GM18511 (cell line): ENCODE results near the gene MAP2K3.

ENCODE experiments used
- ATAC-seq: cut with Tn5 transposase; IDR thresholded peaks from one replicate; pipeline ENCODE4 v1.9.1; 2021; ENCODE audit warnings: mild to moderate bottlenecking, moderate library complexity; ENCODE audit not compliant: unreplicated experiment

The MAP2K3 gene

DNA sequence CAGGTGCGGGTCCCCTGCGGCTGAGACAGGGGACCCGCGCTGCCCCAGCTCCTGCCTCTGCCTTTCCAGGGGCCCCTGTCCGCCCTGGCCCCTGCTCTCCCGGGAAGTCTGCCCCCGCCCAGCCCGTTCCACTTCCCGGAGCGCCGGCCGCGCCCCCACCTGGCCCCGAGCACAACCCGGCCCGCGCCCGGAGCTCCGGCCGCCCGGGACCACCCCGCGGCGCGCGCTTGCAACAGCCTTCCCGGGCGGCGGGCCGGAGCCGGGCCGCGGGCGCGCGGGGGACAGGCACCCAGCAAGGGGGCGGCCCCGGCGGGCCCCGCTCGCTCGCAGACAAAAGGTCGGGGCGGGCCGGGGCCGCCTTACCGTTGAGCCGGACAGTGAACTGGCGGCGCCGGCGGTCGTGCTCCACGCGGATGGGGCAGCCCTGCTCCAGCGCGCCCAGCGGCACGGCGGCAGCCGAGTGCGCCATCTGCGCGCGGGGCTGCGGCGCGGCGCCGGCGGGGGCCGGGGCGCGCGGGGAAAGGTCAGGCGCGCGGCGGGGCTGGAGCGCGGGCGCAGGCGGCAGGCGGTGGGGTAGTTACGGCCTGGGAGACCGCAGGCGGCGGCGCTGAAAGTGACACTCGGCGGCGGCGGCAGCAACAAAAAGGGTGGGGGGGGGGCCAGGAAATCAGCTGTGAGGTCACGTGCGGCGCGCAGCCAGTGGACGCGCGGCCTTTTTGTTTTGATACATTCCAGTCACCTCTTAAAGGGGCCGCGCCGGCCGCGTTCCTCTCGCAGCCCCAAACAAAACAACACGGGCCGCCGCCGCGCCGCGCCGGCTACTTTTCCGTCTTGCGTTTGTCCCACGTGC lies 31.5 kb upstream of the MAP2K3 start, which contains the start of gene NATD1:
Gene NATD1 (minus strand): TSS at position 615 of the 850 bp plus-strand sequence. CDS start 146 bp downstream, at position 469.
- peak; percentile 83 for ATAC-seq

DNA sequence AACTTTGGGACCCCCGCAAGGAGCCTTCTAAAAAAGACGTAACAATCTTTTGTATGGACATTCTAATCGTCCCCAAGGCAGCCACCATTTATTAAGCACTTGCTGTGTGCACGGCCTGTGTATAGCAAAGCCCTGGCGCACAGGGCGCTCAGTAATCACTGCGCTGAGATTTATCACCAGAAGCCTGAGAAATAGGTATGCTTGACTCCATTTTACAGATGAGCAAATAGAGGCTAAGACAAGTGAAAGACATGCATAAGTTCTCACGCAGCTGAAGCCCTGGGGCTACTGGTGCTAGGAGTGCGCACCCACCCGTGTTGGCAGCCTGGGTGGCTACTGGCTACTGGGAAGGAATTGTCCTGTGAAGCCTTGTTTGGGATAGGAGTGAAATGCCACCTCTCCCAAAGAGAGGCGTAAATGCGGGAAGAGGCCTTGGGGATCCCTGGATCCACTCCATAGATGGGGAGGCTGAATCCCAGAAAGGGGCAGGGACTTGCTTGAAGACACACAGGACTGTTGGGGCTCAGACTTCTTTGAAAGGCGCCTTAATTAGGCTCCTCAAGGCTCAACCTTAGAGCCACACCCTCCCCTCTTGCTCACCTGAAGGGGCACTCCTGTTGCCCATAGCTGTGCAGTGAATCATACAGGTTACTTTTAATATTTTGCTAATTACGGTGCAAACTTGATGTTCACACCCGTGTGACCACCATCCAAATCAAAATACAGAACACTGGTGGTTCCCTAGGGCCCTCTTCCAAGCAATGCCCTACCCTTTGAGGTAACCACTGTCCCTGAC lies 30.7 kb upstream of the MAP2K3 start:
- ATAC-seq, result peak; percentile 7

DNA sequence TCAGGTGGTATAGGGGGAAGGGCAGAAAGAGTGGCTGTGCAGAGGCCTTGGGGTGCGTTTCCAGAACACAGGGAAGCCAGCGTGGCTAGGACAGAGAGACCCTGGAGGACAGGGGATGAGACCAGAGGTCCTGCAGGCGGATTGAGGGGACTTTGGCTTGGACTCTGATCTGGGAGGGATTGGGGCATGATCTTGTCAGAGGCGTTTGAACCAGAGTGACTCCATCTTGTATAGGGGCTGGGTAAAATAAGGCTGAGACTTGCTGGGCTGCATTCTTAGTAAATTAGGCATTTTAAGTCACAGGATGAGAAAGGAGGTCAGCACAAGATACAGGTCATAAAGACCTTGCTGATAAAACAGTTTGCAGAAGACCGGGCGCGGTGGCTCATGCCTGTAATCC lies 25.9 kb upstream of the MAP2K3 start:
- no peak for ATAC-seq

DNA sequence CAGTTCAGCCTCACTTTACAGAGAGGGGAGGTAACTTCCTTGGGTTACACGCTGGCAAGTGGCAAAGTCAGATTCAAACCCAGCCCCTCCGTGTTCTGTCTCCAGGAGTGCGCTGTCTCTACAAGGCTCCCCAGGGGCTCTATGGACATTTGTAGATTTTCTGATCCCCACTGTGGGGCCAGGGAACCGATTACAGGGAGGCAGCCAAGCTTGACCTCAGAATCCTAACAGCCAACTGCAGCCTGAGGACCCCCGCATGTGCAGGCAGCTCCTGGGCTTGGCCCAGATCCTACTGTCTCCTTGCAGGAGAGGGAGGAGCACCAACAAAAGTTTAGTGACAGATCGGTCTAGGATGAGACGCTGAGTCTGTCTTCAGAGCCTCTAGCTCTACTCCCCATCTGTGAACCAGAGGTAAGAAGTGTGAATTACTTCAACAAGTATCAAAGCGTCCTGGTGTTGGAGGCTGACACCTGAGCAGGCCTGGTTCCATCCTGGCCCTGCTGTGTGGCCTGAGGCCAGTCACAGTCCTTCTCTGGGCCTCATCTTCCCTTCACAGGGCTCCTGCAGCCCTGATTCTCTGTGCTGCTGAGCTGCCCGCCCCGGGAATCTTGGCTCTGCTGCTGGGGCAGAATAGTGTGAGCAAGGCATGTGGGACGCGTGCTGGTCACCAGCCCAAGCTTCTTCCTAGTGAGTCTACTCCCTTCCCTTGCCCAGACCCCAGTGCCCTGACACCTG lies 22.1 kb upstream of the MAP2K3 start:
- no peak for ATAC-seq

DNA sequence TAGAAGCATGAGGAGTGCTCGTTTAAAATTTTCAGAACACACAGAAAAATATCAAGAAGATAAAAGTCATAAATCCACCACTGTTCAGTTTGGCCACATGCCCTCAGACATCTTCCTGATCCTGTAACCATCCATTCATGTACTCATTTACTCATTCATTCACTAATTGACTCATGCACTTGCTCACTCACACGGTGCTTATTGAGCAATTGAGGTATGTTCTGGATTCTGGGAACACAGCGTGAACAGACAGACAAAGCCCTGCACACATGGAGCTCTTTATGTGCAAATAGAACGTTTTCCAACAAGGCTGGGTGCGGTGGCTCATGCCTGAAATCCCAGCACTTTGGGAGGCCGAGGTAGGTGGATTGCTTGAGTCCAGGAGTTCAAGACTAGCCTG lies 21.1 kb upstream of the MAP2K3 start:
- no peak for ATAC-seq

DNA sequence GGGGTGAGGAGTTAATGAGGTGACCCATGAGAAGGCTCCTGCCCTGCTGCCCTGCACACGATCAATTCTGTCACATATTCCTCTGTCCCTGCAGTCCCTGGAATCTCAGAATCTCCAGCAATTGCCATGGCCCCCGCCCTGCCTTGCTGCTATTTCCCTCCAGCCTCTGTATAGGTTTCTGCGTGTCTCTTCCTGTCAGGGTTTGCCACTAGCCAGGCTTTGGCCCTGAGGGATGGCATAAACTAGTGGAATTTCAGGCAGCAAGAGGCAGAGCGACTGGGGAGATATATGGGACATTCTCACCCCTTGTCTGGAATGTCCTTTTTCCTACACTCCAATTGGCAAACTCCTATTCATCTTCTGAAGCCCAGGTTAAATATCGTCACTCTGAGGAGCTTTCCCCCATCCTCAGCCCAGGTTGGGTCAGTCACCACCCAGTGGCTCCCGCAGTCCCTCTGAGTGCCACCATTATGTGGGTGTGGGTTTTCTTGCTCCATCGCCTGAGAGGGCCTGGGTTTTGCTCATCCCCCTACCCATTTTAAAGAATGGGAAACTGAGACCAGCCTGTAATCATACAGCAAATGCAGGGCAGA lies 15.8 kb upstream of the MAP2K3 start:
- no peak for ATAC-seq

DNA sequence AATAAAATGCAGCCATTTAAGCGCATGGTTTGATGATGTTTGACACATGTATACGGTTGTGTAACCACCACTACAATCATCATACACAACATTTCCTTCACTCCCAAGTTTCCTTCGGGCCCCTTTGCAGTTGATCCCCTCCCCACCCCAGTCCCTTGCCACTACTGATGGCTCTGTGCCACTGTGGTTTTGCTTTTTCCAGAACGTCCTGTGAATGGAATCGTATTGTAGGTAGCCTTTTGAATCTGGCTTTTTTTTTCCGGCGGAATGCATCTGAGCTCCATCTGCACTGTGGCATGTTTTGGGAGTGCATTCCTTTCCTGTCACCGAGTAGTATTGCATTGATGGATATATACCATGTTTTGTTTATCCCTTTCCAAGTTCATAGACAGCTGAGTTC lies 15.1 kb upstream of the MAP2K3 start:
- ATAC-seq, result no peak

DNA sequence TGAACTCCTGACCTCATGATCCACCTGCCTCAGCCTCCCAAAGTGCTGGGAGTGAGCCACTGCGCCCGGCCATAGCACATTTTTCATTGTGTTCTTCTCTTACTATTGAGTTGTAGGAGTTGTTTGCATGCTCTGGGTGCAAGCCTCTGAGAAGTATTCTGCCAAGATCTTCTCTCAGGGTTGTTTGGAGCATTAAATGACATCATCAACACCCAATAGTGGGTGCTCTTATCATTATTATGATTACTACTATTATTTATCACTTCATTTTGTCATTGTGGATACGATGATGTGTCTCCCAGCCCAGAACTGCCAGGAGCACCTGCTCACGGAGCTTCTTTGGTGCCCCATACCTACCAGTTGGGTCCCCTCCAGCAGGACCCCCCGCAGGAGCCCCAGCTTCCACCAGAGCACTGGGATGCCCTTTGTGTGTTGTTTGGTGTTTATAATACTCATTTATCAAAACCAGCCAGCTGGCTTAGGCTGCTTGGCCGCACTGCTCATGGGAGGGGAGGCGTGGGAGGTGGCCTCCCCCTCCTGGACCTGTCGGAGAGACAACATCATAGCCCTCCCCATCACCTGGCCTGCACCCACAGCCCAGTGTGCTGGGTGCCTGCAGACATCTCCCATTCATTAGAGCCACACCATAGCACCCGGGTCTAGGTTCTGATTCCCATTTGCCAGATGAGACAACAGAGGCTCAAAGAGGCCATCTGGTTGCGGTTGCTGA lies 12.9 kb upstream of the MAP2K3 start:
- ATAC-seq, result no peak

DNA sequence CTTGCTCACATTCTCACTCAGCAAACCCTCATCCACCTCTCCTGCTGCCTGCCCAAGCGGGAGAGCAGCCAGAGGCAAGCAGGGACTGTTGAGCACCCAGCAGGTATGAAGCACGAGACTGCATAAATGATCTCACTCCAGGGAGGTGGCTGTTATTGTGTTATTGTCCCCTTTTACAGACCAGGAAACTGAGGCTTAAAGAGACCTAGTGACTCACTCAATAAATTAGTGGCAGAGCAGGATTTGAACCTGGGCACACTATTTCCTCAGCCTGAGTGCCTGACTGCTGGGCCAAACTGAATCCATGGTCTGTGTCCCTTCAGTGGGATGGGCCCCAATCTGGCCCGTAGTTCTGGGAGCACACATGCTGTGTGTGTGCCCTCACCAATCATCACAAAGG lies 12.3 kb upstream of the MAP2K3 start:
- ATAC-seq, result no peak

DNA sequence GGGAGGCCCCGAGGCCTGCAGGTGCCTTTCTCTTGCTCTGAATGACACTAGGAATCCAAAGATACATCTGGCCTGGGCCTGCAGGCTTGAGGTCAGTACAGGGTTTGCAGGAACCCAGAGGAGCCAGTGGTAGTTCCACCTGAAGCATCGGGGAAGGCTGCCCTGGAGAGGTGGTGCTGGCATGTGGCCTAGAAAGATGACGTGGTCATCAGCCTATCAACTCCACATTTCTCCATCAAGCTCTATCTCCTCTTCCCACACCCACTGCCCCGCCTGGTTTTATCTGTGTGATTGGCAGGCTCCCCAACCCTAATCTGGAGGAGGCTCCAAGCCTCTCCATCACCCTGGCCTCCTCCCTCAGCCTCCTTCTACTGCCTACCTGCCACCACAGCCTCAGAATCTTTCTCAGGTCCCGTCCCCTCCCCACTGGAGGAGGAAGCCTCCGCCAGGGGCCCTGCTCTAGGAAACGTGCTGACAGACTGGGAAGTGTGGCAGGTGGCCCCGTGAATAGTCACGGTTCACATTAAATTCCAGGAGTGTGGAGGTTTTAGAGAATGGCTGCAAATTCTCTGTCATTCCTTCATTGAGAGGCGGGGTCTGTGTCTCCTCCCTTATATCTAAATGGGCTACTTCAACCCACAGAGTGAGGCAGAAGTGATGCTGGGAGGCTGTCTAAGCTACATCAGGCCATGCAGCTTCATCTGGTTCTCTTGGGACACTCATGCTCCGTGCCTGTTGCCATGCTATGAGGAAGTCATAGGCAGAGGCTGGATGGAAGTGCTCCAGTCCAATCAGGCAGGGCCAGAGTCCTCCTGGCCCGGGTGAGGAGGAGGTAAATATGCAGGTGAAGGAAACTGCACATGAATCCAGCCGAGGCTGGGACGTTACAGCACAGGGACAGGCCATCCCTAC lies 11.4 kb upstream of the MAP2K3 start:
- ATAC-seq, result no peak

DNA sequence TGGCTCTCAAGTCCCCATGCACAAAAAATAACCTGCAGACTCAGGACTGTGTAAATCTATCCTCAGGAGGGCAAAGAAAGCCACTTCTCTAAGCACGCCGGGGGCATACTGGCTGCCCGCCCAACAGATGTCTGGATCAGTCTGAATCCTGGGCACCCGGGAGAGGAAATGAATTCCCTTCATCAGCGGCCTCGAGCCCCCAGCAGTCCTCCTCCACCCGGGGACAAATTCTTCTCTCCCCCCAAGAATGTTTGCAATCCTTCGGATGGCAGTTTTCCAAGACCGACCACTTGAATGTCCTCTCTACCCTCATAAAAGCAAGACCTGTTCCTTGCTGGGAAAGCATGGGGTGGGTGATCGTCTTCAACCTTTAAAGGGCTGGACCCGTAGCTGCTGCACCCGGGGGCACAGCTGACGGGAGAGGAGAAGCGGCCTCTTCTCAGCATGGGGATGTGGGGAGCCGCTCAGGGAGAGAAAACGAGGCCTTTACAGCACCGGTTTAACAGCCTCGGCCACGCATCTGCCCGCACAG lies 9.4 kb upstream of the MAP2K3 start:
- ATAC-seq, result peak; percentile 18

DNA sequence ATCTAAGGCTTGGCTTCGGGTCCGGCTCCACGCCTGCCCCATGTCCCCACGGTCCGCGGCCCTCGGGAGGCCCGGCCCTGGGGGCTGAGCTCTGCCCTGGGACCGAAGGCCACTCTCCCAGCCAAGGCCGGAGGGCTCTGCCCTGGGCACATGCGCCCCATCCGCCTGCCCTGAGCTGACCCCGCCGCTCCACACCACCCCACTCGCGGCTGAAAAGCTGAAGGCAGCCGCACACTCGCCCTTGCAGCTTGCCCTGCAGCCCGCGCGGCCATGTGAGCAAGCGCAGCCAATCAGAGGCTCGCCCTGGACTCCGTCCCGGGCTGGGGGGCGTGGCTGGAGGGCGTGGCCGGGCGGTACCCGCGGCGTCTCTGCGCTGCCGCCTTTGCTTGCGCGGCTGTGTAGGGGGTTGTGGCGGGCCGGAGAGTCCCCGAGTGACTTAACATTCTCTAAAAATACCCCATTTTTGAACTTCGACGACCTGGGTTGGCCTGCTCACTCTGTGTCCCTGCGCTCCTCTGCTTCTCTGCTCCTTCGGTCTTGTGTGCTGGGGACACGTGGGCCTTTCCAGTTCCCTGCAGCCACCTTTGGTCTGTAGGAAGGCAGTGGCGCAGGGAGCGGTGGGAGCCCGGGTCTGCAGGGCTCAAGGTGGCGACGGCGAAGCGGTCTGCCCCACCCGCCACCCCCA lies 8.8 kb upstream of the MAP2K3 start:
- ATAC-seq, result peak; percentile 95

DNA sequence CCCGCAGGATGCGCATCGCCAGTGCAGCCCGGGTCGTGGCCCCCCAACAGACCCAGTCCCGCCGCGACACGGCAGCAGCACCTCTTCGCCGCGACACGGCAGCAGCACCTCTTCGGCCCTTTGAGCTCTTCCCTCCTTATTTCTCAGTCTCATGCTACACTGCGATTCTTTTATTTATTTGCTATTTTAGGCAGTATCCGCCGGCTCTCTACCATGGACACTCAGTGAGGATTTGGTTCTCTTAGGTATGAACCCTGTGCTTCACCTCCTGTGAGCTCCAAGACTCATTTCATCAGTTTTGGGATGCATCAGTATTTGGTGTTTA lies 8.3 kb upstream of the MAP2K3 start:
- ATAC-seq, result no peak

DNA sequence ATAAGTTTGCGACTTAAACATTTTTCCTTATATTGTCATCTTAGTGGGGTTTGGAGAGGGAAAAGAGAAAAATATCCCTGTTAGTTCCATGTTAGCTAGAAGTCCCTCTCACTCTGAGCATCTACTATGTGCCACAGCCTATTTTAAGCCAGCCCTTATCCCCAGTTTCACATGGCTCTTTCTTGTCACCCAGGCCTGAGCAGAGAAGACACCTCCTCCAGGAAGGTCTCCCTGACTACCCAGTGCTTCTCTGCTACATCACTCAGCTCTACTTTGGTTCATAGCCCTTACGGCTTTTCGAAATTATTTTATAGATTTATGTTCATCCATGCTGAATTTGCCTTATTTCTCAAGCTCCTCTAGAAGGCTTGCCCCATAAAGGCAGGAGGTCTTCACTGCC lies 7.2 kb upstream of the MAP2K3 start:
- ATAC-seq, result no peak

DNA sequence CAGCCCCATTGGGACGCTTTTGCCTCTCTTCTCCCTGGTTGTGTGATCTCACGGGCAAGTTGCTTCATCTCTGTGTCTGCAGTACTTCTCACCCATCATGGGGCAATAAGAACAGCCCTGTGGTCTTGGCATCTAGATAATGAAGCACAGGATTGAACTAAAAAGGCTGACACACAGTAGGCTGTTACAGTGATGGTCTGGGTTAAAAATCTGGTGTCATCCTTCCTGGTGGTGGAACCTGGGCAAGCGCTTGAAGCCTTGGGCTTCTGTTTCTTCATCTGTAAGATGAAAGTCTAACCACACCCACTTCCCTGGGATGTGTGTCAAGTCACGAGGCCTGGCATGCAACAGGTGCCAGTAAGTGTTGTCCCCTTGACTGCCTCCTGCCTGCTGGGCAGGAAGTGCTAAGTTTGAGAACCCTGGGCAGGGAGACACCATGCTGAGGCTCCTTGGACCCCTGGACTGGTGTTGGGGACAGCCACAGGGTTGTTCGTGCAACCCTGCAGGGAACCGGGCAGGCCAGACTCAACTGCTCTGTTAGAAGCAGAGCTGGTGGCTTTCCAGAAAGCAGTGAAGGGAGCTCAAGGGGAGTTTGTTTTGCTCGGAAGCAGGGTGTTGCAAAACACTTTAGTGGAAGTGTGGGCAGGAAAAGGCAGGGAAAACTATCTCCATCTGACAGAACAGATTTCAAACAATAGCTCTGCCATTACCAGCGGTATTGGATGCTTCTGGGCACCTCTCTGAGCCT lies 5.9 kb upstream of the MAP2K3 start:
- ATAC-seq, result no peak

DNA sequence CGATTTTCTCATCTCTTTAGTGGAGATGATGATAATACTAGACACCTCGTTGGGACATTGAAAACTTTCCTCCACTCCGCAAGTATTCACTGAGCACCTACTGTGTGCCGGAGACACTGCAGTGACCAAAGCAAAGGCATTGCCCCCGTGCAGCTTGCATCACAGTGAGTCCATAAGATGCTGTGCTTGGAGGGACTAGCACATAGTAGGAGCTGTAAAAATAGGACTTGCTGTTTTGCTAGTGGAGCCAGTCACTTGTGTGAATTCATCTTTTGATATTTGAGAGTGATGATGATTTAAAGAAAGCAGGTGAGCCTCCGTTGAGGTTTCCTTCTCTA lies 5.3 kb upstream of the MAP2K3 start:
- ATAC-seq, result no peak

DNA sequence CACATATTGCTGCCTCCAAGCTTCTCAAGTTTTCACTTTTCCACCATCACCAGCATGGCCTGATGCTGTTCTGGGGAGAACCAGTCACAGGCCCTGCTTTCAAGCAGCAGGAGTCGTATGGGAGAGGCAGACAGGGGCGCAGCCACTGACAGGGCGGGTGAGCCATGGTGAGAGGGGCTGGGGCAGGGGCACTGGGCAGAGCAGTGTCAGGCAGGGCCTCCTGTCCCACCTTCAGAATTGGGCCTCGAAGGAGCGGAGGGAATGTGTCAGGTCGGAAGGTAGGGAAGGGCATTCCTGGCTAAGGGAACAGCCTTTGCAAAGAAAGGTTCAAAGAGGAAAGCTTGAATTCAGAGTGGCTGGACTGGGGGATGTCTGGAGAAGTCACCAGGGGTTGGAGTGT lies 4.9 kb upstream of the MAP2K3 start:
- no peak for ATAC-seq

DNA sequence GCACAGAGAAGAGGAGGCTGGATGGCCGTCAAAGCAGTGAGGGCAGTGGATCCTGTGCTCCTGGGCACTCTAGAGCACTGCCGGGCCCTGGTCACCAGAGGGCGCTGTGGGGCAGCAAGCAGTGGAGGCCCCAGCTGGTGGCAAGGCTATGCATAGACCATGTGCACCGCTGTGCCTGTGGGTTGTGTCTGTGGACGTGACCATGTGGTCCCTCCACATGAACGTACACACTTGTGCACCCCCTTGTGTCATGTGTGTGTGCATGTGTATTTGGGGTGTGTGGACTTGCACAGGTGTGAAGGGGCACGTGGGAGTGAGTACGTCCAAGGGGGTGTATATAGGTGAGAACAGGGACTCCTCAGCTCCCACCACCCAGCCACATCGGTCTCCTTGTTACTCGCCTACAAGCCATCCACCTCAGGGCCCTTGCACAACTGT lies 4.4 kb upstream of the MAP2K3 start:
- ATAC-seq, result peak; percentile 32
